Liver (tissue), 4 donors: ENCODE measurements around the gene IZUMO2. TPM values are rescaled to one million over a fixed set of nuclear protein-coding genes. Genes with fewer than 3 reads are reported as not detected.

Source experiments
- polyA plus RNA-seq, 2 donors: library from polyadenylated mRNA; stranded (reverse) in 1 of 2; unstranded in 1 of 2; fragments of 200-250 nt in 1 of 2; fragments of >200 nt in 1 of 2; fragmentation: Nextera tagmentation in 1 of 2; extraction: Ambion mirVana in 1 of 2; gene quantifications; one replicate each; pipeline versions ENCODE4 v1.2.1 to v1.2.3, GENCODE V29; 2013 to 2015
- total RNA-seq, 2 donors: library from RNA; depleted of rRNA; stranded (reverse); fragments of >200 nt; gene quantifications; one replicate each; pipeline ENCODE4 v1.2.3, GENCODE V29; 2014
- donor health status: healthy.
- donor health status: healthy.
- donor health status: healthy.

IZUMO2 gene
- total and polyA plus RNA-seq, 4 donors, result not detected

Other genes with a start within 250 kb of the IZUMO2 start
- gene ATF5, start 234.1 kb downstream of the IZUMO2 start, total RNA-seq, result 100 to 1,000 TPM in 1 of 2 donors, 10 to 100 TPM in 1; 42.3 to 143 TPM
- gene ATF5, start 234.1 kb downstream of the IZUMO2 start, polyA plus RNA-seq, result 1,000 to 10,000 TPM in 1 of 2 donors, 100 to 1,000 TPM in 1; 550 to 2,086 TPM
- 10 to 100 TPM; 14.2 to 19.8 TPM for gene NUP62, start 233.8 kb downstream of the IZUMO2 start, total RNA-seq
- 10 to 100 TPM; 16.7 to 19.6 TPM for gene NUP62, start 233.8 kb downstream of the IZUMO2 start, polyA plus RNA-seq
- 1 to 10 TPM; 4.4 to 8.9 TPM for gene SIGLEC11, start 202.1 kb downstream of the IZUMO2 start, total RNA-seq
- 1 to 10 TPM in 1 of 2 donors, under 1 TPM in 1; 0.49 to 2.1 TPM for gene SIGLEC11, start 202.1 kb downstream of the IZUMO2 start, polyA plus RNA-seq
- gene VRK3, start 137.9 kb downstream of the IZUMO2 start, total RNA-seq, result 10 to 100 TPM; 16.2 to 23.0 TPM
- 10 to 100 TPM; 17.7 to 23.6 TPM for gene VRK3, start 137.9 kb downstream of the IZUMO2 start, polyA plus RNA-seq
- gene ZNF473, start 137.3 kb downstream of the IZUMO2 start, total RNA-seq, result 1 to 10 TPM; 3.6 to 4.0 TPM
- 1 to 10 TPM in 1 of 2 donors, under 1 TPM in 1; 0.92 to 1.9 TPM for gene ZNF473, start 137.3 kb downstream of the IZUMO2 start, polyA plus RNA-seq
- gene MYH14, start 40.3 kb upstream of the IZUMO2 start, total RNA-seq, result 10 to 100 TPM; 12.4 to 27.7 TPM
- 10 to 100 TPM; 23.4 to 37.5 TPM for gene MYH14, start 40.3 kb upstream of the IZUMO2 start, polyA plus RNA-seq
- gene KCNC3, start 166.1 kb upstream of the IZUMO2 start, total RNA-seq, result 1 to 10 TPM in 1 of 2 donors, under 1 TPM in 1; 0.84 to 1.4 TPM
- gene KCNC3, start 166.1 kb upstream of the IZUMO2 start, polyA plus RNA-seq, result 1 to 10 TPM in 1 of 2 donors, under 1 TPM in 1; 0.56 to 1.6 TPM
- gene NAPSA, start 202.4 kb upstream of the IZUMO2 start, total RNA-seq, result under 1 TPM; 0.28 to 0.59 TPM
- under 1 TPM; 0.50 to 0.74 TPM for gene NAPSA, start 202.4 kb upstream of the IZUMO2 start, polyA plus RNA-seq
- gene NR1H2, start 213.2 kb upstream of the IZUMO2 start, total RNA-seq, result 10 to 100 TPM; 30.8 to 58.1 TPM
- 10 to 100 TPM; 30.4 to 36.6 TPM for gene NR1H2, start 213.2 kb upstream of the IZUMO2 start, polyA plus RNA-seq
- 10 to 100 TPM in 1 of 2 donors, 1 to 10 TPM in 1; 7.5 to 57.1 TPM for gene POLD1, start 221.1 kb upstream of the IZUMO2 start, total RNA-seq
- gene POLD1, start 221.1 kb upstream of the IZUMO2 start, polyA plus RNA-seq, result 1 to 10 TPM; 8.0 to 8.5 TPM